Stimulated activated CD8-positive, alpha-beta memory T cell treated with anti-CD3 and anti-CD28 coated beads, Interleukin-2, amount 100 ng/mL, for 1 hour (primary cell): ENCODE data around the gene EWSR1.

Experiments used
- DNase-seq, 2 donors: peaks; one replicate each; pipeline ENCODE4 v3.0.0-alpha.2; 2020; ENCODE audit warnings: low read depth in 2 of 2

The EWSR1 gene

DNA sequence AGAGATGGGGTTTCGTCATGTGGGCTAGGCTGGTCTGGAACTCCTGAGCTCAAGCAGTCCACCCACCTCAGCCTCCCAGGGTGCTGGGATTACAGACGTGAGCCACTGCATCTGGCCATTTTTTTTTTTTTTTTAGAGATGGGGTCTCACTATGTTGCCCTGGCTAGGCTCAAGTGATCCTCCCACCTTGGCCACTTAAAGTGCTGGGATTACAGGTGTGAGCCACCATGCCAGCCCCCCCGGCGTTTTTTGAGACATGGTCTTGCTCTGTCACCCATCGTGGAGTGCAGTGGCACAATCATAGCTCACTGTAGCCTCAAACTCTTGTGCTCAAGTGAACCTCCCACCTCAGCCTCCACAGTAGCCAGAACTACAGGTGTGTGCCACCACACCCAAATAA, 16.8 kb upstream of the EWSR1 start:
- DNase-seq, result no peak

GRCh38 chr22:29251981-29252911, 15.8 kb upstream of the EWSR1 start:
- no peak for DNase-seq

DNA sequence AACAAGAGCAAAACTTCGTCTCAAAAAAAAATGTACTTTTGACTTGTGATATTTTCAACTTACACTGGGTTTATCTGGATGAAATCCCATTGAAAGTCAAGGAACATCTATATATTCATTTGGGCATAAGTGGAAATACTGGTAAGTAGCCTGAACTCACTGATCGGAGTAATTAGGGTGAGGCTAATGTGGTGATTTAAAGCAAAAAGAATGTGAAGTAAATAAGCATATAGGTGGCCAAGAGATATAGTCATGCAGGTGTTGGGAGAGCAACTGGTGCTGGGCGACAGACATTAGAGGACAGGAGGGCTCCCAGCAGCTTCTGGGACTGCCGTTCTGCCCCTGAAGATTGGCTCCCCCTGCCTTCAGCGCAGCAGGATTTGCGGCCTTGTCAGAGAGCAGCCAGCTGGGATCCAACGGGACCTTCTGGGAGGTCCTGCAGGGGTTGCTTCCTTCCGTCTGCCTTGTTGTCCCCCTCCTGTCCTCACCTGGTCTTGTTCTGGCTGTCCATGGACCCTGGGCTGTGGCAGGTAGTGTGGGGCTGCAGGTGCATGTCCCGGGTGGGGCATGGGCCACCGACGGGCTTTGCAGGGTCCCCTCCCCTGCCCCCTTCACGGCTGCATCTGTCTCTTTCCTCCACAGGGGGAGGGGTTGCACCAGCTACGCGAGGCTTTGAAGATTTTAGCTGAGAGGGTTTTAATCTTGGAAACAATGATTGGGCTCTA, 14.3 kb upstream of the EWSR1 start:
- no peak for DNase-seq

DNA sequence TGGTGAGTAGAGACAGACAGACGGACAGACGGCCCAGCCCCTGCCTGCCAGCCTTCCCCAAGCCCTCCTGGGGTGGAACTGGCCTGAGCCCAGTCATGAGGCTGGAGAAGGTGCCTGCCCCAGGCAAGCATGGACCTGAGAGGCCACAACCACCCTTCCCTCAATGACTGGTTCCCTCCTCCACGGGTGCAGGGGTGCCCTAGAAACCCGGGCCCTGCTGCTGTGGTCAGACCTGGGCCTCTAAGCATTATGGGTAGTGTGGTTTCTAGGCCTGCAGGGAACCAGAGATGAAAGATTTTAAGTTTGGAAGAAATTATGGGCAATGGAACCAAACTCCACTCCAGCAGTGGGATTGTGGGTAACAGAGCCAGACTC, 13.8 kb upstream of the EWSR1 start:
- no peak for DNase-seq

DNA sequence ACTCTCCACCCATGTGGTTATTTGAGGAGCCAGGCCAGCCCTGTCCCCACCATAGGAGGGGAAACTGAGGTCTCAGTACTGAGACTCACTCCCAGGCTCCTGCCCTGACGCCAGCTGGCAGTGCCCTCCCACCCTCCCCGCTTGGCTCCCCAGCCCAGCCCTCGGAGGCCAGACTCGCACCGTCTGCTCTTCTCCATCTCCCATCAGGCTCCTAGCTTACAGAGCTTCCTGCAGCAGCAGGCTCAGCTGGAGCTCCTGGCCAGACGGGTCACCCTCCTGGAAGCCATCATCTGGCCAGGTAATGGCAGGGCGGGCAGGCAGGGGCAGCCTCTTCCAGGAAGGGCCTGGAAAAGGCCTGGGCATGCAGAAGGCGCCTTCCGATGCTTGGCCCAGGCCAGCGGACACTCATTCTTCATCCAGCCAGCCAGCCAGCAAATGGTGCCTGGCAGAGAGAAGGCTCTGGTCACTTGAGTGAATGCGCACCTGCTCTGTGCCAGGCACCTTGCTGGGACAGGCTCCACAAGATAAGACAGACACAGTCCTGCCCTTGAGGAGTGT, 12.9 kb upstream of the EWSR1 start:
- no peak for DNase-seq

- DNase-seq, result no peak
Measured at GRCh38 chr22:29256606-29257325, 11.3 kb upstream of the EWSR1 start.

DNA sequence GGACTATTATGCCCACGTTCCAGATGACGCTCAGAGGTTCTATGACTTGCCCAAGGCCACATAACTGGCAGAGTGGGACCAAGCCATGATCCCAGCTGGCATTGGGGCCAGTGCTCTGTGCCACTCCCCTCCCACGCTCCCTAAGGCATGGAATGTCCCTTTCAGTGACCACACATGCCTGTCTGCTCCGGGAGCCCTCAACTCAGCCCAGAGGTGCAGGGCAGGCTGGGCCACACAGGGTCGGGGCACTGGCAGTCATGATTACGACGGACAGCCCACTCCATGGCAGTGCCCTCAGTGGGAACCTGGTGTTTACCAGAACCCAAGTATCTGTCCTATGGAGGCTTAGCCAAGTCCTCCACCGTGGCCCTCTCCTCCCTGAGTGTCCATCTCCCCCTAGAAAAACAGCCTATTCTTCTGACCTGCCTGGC, 10.3 kb upstream of the EWSR1 start:
- DNase-seq, result no peak

DNA sequence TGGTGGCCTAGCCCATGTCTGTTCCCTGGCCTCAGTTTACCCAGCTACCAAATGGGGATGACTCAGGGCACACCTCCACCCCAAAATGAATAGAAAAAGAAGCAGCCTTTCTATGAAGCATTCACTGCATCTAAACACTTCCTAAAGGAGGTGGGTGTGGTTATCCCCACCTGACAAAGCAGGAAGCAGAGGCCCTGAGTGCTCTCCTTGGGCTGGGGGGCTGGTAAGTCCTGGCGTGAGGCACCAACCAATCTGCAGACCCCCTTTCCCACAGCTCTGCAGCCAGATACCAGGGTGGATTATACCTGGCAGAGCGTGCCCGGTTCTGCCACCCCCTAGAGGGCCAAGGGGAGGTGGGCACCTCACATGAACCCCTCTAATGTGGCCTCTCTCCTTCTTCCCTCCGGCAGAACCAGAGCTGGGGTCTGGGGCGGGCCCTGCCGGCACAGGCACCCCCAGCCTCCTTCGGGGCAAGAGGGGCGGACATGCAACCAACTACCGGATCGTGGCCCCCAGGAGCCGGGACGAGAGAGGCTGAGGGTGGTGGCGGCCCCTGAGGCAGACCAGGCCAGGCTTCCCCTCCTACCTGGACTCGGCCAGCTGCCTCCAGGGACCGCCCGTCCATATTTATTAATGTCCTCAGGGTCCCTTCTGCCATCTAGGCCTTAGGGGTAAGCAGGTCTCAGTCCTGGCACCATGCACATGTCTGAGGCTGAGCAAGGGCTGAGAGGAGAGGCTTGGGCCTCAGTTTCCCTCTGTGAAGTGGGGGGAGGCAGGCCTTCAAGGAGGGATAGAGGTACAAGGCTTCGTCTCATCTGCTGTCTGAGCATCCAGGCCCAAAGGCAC, 9.4 kb upstream of the EWSR1 start:
- DNase-seq, result no peak

- no peak for DNase-seq
Measured at GRCh38 chr22:29259253-29259899, 8.7 kb upstream of the EWSR1 start.

DNA sequence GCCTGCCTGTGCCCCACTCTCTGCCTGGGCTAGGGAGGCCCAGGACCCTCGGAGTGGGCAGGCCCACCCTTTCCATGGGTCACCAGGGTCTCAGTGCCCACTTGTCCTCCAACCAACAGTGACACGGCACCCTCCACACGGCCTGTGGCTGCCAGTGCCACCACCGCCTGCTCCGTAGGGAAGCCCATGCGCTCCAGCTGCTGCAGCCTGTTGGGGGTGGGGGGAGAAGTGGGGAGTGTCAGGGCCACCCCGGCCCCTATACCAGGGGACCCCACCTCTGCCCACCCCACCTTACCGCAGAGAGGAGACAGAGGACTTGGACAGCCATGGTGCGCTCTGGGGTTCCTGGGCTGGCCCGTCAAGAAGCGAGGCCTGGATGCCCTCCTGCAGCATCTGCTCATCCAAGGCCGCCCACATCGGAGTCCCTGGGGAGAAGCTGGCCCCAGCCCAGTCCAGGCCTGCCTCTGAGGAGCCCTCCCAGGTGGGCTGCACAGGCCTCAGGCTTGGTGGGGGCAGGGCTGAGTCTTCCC, 8.0 kb upstream of the EWSR1 start:
- no peak for DNase-seq

DNA sequence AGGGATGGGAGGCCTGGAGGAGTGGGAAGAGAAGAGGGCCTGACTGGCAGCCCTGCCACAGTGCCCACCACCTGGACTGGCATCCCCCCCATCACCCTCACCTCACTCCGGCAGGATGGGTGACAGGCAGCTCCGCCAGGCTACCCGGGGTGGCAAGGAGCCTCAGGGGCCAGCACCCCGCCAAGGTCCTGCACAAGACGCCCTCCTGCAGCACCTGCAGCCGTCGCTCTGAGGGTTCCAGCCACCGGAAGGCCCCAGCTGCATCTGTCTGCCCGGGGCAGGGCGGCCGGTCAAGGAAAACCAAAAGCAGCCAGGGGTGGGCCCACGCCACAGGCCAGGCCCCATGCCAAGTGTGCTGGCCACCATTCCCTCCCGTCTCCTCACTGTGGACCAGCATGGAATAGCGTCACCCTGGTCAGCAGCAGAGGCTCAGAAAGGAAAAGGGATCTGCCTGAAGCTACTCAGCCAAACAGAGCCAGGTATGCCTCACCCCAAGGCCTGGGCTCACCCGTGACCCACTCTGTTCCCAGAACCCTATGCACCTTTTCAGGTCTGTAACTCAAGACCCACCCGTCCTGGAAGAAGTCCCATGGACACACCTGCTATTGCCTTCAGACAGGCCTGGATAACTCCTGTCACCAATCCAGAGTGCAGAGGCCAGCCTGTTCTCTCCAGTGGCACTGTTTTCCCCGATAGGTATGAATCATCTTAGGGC, 7.3 kb upstream of the EWSR1 start:
- DNase-seq, result no peak

- DNase-seq, result no peak
Measured at GRCh38 chr22:29263791-29264276, 4.2 kb upstream of the EWSR1 start.

GRCh38 chr22:29265305-29265704, 2.8 kb upstream of the EWSR1 start:
- no peak for DNase-seq

GRCh38 chr22:29265929-29266328, 2.1 kb upstream of the EWSR1 start:
- DNase-seq, result no peak

GRCh38 chr22:29266564-29267461, 1.3 kb upstream of the EWSR1 start:
- DNase-seq, result no peak

- no peak for DNase-seq
Measured at GRCh38 chr22:29267462-29267857, 608 bp upstream of the EWSR1 start.

GRCh38 chr22:29268511-29269229, 602 bp downstream of the EWSR1 start:
- DNase-seq, result peak in 1 of 2 donors; percentile 10

GRCh38 chr22:29269230-29269604, 1.1 kb downstream of the EWSR1 start:
- DNase-seq, result no peak
